GM18951 (cell line): ENCODE measurements around the gene OVOL3.

Source experiments
- POLR2A ChIP-seq: IDR thresholded peaks from 4 replicates; pipeline ENCODE4 v1.6.1; 2011; ENCODE audit warnings: mild to moderate bottlenecking; ENCODE audit not compliant: insufficient read length, insufficient read depth; ENCODE audit errors: extremely low read depth
- in situ Hi-C: fragments of 300-500 bp; cut with MboI; formaldehyde crosslinking; loops from one replicate; pipeline ENCODE4 v1.12.0; 2022; ENCODE audit warnings: low sequenced_read_pairs, mixed read lengths, inconsistent platforms; ENCODE audit not compliant: unreplicated experiment

OVOL3 gene

GRCh38 chr19:36090910-36091695 is 19.8 kb upstream of the OVOL3 start:
- TF ChIP-seq POLR2A = no peak
- in situ Hi-C loops = no loop called here

GRCh38 chr19:36092566-36092965 is 18.4 kb upstream of the OVOL3 start:
- no peak for TF ChIP-seq POLR2A
- in situ Hi-C loops = no loop called here

- no peak for TF ChIP-seq POLR2A
- in situ Hi-C loops = no loop called here
These were observed 17.7 kb upstream of the OVOL3 start for GRCh38 chr19:36093146-36093662.

GRCh38 chr19:36093687-36094086 is 17.3 kb upstream of the OVOL3 start:
- in situ Hi-C loops = no loop called here
- no peak for TF ChIP-seq POLR2A

- TF ChIP-seq POLR2A = no peak
These were observed 13.9 kb upstream of the OVOL3 start for GRCh38 chr19:36097036-36097435.

GRCh38 chr19:36099166-36099785 is 11.7 kb upstream of the OVOL3 start:
- in situ Hi-C loops = no loop called here

More at GRCh38 chr19:36097036-36097435, 13.9 kb upstream of the OVOL3 start:
- in situ Hi-C loops = no loop called here

GRCh38 chr19:36100476-36100875 is 10.5 kb upstream of the OVOL3 start:
- no peak for TF ChIP-seq POLR2A
- in situ Hi-C loops = no loop called here

More at GRCh38 chr19:36099166-36099785, 11.7 kb upstream of the OVOL3 start:
- no peak for TF ChIP-seq POLR2A

- in situ Hi-C loops = no loop called here
- TF ChIP-seq POLR2A = no peak
These were observed 9.2 kb upstream of the OVOL3 start for GRCh38 chr19:36101550-36102327.

- TF ChIP-seq POLR2A = no peak
- in situ Hi-C loops = no loop called here
These were observed 7.8 kb upstream of the OVOL3 start for GRCh38 chr19:36103040-36103626.

GRCh38 chr19:36103842-36104552 is 6.9 kb upstream of the OVOL3 start:
- no peak for TF ChIP-seq POLR2A
- in situ Hi-C loops = no loop called here

GRCh38 chr19:36106441-36106840 is 4.5 kb upstream of the OVOL3 start:
- in situ Hi-C loops = no loop called here
- no peak for TF ChIP-seq POLR2A

GRCh38 chr19:36106991-36107390 is 4.0 kb upstream of the OVOL3 start:
- in situ Hi-C loops = no loop called here
- no peak for TF ChIP-seq POLR2A

- TF ChIP-seq POLR2A = no peak
- in situ Hi-C loops = no loop called here
These were observed 2.3 kb upstream of the OVOL3 start for GRCh38 chr19:36108684-36109083.

GRCh38 chr19:36111200-36111539 is 227 bp downstream of the OVOL3 start:
- in situ Hi-C loops = no loop called here

More at GRCh38 chr19:36111200-36111539, 227 bp downstream of the OVOL3 start:
- no peak for TF ChIP-seq POLR2A
